NCI-H510A treated with DMSO at 0.1 percent for 48 hours (cell line): ENCODE data around the gene NFE2.
"Not testable (repeated sequence)": the region's sequence is repeated elsewhere in the genome, so short reads cannot be mapped to it uniquely, and the experiment has no call there.

ENCODE experiments used
- DNase-seq: peaks from one replicate; lab custom pipeline; 2025; lab: John Stamatoyannopoulos, UW

NFE2 gene

DNA sequence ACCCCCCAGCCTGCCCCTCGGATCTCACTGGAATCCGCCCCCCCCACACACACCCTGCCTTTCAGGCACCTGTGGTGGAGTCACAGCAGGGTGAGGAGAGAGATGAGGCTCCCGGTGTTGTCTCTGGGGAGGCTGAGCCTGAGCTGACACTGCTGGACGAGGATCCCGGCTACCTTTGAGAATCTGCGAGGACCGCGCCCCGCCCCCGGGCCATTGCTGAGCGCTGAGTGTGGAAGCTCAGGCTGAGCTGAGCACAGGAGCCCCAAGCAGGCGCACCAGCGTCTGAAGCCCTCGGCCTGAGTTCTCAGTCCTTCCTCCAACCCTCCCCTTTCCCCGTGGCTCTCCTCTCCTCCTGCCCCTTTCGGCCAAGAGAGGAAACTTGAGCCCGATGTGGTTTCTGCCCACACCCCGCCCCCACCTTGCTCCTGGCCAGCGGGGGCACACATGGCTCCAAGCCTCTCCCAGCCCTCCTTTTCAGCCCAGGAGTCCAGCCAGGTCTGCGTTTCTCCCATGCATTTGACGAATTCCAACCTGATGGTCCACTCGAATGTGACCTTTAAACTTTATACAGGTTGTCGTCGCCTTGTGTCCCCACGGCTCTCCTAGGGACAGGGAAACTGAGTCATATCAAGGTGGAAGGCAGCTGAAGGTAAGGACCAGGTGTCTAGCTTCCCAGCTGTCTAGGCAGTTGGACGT lies at the start of gene NFE2:
TSS of gene NFE2 (minus strand) at position 284 of the 696 bp plus-strand sequence. CDS start 5,767 bp downstream, outside the sequence.
- DNase-seq: peak; percentile 65

DNA sequence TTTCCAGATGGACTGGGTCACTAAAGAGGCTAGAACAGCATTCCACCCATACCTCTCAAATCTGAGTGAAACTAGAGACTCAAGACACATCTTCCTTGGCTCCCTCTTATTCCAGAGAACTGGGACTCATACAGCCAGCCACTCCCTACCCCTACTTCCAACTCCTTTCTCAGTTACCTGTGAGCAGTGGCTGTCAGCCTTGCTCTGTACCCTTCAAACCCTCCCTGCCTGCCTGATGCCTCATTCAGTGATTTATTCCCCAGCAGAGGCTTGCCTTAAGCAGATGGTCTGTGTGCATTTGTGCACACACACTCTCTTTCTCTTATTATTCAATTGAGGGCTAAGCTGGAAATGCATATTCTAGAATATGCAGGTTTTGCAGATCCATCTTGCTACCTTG lies 48.9 kb upstream of the NFE2 start:
- no peak for DNase-seq

DNA sequence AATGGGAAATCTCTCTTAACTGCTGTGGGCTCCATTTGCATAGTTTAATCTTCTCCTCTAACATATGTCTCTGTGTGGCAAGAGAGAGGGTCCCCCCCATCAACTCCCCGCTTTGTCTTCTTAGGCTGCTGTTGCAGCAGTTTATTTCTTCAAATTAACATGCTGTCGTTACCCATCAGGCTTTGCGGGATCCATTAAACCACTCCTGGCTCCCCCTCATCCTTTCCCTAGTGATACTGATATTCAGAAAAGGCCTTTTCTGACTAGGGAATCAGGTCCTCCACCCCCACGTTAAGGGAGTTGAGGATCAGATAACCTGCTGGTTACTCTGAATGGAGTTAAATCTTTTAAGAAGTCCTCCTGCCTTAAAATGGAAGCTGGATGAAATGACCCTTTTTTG lies 48.2 kb upstream of the NFE2 start:
- DNase-seq: no peak

DNA sequence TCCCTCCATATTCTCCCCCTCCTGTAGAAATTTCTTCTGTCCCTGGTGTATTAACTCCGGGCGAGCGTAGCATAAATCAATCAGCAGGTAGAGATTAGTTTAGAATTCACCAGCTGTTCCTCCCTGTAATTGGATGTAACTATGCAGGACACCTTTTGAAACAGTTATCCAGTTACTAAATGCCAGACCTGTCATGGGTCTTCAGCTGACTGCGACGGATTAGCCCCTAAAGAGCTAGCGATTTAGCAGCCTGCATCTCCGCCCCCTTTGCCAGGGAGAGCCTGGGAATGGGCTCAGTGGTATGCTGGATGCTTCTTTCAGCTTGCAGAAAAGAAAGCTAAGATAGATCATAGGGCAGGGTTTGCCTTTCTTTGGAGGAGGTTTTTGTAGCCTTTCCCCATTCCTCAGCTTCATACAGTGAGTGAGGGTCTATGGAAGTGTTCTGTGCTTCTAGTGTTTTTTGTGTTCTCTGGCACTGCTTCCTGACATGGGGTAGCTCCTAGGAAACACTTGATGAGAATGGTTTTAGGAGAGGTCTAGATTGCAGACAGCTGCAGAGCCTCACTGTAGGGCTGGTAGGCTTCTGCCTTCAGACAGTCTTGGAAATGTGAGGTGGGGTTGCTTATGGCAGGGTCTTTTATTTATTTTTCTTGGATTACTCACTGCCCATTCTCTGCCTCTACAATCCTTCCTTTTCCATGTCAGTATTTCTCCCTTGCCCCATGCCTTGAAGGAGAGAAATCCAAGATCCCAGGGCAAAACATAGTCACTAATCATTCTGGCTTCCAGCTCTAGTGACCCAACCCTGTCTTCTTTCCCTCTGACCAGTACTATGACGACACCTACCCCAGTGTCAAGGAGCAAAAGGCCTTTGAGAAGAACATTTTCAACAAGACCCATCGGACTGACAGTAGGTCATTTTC lies 40.8 kb upstream of the NFE2 start:
- no peak for DNase-seq

DNA sequence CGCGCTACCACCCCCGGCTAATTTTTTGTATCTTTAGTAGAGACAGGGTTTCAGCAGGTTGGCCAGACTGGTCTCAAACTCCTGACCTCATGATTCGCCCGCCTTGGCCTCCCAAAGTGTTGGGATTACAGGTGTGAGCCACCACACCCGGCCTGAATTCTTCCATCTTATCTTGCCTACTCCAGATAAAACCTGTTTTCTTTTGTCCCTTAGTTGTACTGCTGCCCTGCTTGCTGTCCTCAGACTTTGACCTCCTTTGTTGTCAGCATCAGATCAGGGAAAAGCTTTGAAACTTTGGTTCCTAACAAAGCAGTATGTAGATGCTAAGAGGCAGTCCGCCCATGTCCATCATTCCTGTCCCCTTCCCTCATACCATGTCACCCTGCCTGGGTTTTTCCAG lies 40.0 kb upstream of the NFE2 start:
- no peak for DNase-seq

DNA sequence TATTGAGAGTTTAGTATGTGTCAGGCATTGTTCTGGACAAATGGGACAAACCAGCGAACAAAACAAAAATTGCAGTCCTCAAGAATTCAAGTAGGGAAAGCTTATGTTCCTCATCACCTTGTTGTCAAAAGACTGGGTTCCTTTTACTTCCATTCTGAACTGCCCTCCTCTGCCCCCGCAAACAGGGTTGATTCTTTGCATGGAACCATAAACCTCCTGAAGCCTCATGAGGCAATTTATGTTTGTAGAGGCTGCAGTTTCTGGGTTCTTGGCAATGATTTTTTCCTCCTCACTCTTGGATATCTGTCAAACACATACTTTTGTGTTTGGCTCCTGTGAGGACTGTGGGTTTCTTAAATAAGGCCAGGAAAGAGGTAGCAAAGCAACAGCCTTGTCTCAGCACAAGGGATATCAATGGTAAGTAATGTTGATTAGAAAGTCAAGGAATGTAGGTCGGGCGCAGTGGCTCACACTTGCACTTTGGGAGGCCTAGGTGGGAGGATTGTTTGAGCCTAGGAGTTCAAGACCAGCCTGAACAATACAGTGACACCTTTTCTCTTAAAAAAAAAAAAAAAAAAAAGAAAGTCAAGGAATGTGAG lies 38.0 kb upstream of the NFE2 start:
- no peak for DNase-seq

DNA sequence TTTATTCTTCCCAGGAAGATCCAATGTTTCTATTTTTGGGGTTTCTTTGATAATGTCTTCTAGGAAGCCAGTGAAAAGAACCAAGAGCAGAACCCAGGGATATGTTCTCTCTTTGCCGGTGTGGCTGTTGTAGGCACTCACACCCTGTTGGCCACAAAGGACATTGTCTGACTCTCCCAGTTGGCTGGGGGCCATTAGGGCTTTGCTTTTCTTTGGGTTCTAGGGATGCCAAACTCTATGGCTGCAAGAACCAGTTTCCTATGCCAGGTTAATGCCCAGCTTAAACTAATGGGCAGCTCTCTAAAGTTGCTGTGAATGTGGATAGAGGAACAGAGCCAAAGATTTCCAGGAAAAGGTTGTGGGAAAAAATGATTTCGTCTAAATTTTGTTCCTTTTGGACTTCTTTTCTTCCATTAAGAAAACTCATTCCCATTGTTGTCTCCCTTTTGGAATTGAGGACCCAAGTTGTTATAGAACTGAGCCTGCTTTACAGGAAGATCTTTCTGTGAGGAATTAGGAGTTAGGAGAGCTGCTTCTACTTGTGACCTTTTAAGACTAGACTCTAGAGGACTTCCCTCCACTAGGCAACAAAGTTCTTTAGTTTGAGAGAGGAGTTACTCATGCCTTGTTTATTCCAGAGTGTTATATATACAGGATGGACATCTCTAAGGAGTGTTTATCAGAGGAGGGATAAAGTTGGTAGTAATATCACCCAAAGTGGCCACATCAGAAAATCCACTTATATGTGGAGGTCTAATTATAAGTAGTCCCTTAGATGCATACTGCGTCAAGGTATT lies 37.2 kb upstream of the NFE2 start:
- no peak for DNase-seq

DNA sequence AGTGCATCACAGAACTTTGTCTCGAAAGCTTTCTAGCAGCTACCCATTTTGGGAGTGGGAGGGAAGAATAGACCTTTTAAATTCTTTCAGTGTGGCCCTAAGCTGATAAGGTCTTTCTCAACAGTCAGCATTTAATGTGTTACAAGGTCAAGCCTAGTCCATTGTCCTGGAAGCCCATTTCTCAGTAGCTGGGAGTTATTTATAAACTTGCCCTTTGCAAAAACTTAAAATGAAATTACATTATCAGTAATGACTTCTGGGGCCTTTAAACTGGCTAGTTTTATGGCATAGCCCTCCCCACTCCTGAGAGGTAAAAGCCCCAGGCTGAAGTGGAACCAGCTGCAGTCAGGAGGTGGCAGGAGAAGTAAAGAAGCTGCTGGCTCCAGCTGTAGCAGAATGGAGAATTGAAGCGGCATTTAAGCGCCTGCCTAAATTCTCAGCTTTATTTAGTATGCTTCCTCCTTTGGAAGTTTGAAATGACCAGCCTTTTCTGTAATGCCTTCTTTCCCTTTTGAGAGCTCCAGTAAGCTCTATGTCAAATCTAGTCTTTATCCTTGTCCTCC lies 36.5 kb upstream of the NFE2 start:
- DNase-seq: peak; percentile 36

DNA sequence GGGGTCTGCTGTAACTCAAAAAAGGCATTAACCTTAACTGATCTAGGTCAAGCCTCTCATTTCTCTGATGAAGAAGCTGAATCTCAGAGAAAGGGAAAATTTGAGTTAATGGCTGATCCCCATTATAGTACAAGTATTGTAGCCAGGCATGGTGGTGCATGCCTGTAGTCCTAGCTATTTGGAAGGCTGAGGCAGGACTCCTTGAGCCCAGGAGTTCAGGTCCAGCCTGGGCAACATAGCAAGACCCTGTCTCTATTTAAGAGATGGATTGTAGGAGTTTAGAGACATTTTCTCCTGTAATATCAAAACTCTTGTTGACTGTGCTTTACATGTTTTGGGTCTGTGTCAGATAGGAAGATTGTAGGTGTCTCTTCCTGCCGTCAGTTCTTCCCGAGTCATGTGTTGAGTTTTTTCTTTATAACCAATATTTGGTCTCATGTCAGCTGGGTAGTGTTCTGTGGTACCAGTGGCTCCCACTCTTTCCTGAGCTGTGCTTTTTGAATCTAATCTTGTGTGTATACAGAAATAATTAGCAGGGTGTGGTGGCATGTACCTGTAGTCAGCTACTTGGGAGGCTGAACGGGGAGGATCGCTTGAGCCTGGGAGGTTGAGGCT lies 32.7 kb upstream of the NFE2 start:
- DNase-seq: no peak

DNA sequence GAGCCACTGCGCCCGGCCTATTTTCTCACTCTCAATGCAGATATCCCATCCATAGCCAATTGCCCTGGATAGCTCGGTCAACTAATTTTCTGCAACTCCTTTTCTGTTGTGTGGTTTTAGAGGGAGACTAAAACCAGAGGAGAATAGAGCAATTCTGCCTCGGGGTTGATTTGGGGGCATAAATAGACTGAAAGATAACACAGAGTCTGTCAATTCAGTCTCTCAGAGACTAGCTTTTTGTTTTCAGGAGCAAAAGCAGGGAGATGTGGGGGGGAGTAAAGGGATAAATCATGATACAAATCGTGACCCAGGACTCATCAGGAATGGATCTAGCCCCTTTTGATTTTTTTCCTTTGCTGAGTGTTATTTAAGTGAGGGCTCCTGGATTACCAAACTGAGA lies 30.6 kb upstream of the NFE2 start:
- no peak for DNase-seq

DNA sequence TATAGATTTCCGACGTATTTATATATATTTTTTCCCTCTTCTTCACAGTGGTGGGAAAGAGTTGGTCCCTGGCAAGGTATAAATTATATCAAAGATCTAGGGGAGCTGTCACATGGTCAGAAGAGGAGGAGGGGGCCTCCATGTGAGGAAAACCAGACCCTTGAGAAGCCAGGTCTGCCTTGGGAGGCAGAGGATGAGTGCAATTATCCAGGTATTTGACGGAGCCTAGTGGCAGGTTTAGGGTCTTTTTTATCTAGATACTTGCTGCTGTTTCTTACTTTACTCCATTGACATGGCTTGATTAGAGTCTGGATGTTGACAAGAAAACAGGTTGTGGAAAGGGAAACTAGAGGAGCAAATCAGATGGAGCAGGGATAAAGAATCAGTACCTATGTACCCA lies 29.6 kb upstream of the NFE2 start:
- no peak for DNase-seq

DNA sequence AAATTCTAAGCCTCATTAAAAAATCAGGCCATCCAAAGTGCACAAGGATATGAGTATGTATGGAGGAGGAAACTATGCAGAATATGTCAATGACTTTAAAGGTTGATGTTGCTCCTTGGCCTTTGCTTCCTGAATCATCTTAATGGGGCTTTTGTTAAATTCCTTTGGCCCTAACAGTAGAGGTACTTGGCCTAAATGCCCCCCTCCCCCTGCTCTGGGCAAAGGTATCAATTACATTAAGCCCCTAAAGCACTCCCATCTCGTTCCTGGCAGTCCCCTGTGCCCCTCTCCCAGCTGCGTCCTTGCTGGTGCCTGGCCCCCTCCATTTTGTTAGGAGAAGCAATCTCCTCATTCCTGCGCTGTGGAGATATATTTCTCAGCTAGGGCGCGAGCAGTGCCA lies 28.9 kb upstream of the NFE2 start:
- DNase-seq: no peak

DNA sequence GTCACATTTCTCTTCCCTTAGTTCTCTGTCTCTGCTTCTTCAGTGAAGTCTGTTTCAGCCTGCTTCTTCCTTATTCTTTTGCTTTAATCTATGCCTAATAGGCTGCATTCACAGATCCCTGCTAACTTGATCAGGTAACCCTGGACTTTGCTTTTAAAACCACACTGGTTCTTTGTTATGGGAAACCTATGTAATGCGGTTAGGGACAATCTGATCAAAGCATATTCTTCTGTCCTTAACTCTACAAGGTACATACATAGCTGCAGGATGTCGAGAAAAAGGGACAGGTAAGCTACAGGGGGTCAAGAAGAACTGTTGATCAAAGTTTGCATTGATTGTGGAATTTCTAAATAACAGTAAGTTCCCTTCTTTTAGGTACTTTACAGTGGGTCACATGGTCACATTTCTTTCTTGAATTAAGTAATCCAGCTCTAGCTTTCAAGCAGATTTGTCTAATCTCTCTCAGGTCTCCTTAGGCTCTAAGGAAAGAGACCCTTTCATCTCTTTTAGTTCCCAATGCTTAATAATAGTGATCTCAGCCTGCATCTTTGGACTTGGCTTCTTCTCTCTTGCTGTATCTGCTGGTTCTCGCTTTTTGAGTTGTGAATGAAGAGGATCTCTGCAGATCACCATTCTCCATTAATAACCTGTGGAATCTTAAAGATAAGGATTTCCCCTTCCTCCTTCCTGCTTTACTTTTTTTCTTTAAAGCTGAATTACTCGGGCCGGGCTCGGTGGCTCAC lies 28.0 kb upstream of the NFE2 start:
- DNase-seq: no peak

DNA sequence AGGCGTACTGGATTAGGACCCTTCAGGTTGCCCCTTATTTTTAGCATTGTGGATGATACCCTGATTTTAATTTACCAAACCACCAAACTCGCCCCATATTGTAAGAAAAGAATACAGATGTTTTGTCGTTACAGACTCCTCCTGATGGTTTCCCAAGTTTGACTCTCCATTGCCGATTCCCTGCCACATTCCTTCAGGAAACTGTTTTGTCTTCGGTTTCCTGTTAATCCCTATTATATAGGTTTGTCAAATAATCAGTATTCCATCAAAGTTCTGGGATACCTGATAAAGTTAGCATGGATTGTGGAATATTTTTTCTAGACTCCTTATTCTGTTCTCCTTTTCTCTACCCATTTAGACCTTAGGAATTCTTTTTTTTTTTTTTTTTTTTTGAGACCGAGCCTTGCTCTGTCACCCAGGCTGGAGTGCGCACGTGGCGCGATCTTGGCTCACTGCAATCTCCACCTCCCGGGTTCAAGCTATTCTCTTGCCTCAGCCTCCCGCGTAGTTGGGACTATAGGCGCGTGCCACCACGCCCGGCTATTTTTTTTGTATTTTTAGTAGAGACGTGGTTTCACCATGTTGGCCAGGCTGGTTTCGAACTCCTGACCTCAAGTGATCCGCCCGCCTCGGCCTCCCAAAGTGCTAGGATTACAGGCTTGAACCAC lies 24.8 kb upstream of the NFE2 start:
- DNase-seq: not testable (repeated sequence)

DNA sequence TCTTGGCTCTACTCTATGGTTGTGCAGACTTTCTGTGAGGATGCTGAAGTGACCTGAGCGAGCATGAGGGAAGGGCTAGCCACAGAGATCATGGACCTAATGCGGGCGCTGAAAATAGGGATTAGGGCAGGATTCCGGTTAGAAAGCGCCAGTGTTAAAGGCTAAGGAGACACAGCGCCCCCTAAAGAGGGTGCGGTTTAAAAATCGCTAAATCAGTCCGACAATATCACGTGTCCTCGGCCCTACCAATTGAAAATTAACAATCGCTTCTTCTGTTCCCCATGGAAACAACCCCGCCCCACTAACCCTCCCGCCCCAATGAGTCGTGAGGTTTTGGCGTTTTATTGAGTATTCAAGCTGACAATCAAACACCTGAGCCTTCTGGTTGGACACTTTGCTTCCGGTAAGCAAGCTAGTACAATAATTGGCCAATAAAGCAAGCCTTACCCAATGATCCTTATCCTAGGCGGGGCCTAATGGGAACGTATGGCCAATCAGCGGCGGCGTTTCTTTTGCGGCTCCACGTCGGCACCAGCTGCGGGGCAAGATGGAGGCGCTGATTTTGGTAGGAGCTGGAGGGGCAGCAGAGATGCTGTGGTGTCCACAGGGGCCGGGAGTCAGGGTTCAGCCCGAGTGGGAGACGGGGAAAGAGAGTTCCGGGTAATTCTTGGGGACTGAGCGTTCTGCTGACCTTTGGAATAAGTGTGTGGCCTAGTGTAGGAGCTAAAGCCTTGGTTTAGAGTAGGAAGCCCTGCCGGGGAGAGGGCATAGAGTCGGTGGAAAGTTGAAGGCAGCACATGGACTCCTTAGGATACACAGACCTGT lies 24.0 kb upstream of the NFE2 start, which contains the start of gene COPZ1:
TSS of gene COPZ1 (plus strand) at position 515 of the 825 bp plus-strand sequence. CDS start at position 548, 33 bp downstream.
- peak; percentile 99 for DNase-seq

DNA sequence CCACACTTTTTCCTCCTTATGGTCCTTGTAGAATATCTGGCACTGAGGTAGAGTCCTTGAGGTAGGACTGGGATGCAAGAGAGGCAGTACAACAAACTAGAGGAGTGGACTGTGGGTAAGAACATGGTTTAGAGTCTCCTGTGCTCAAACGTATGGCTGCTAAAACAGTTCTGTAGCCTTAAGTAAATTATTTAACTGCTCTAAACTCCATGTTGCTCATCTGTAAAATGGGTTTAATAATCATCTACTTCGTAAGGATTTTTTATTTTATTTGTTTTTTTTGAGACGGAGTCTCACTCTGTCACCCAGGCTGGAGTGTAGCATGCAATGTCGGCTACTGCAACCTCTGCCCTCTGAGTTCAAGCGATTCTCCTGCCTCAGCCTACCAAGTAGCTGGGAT lies 20.5 kb upstream of the NFE2 start:
- no peak for DNase-seq

DNA sequence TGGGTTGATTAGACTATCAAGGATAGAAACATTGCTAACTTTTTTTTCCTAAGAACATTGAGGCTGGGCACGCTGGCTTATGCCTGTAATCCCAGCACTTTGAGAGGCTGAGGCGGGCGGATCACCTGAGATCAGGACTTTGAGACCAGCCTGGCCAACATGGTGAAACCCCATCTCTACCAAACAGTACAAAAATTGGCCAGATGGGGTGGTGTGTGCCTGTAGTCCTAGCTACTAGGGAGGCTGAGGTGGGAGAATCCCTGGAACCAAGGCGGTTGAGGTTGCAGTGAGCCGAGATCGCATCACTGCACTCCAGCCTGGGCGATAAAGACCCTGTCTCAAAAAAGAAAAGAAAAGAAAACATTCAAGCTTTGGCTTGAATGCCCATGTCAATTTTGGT lies 11.5 kb upstream of the NFE2 start:
- not testable (repeated sequence) for DNase-seq

DNA sequence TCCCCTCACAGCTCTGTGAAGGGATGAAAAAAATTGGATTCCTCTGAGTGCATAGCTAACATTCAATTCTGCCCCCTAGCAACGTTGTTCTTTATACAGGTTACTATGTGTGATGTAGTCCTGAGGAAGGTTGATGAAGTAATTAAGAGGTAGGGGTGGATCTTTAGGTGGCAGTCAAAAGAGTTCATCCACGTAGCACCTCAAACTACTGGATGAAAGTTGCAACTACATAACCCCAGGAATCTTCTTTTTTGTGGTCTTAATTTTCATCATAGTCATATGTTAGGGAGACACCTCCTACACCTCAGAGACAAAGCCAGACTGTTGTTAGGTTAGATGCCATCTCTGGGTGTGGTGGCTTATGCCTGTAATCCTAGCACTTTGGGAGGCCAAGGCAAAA lies 10.2 kb upstream of the NFE2 start:
- DNase-seq: no peak
